Testis (tissue), 2 donors: Measurements from ENCODE around the gene KRTAP5-5.

ENCODE experiments used
- CTCF ChIP-seq, 3 experiments: fragments of 450-650 bp in 2 of 3; fragments of 200-600 bp in 1 of 3; sonication (generic) in 1 of 3; IDR thresholded peaks; one replicate each; pipeline ENCODE4 v1.5.1; 2016 to 2019; ENCODE audit warnings: antibody characterized with exemption in 3 of 3, mild to moderate bottlenecking in 2 of 3, moderate library complexity in 1 of 3
- POLR2A ChIP-seq: fragments of 450-650 bp; IDR thresholded peaks from one replicate; pipeline ENCODE4 v1.6.1; 2017; ENCODE audit warnings: antibody characterized with exemption, mild to moderate bottlenecking, moderate library complexity

GRCh38 chr11:1652442-1652770, 22.8 kb downstream of the KRTAP5-5 start:
- TF ChIP-seq POLR2A (no peak), CTCF (IDR thresholded peaks at IDR 0.05) (no peak)
